Vagina (tissue), 2 donors: ENCODE data around the gene GNAQ. TPM values are rescaled to one million over a fixed set of nuclear protein-coding genes. Genes with fewer than 3 reads are reported as not detected.
"Not testable (repeated sequence)": the region's sequence is repeated elsewhere in the genome, so short reads cannot be mapped to it uniquely, and the experiment has no call there.

Experiments
- DNase-seq, 2 donors: peaks; one replicate each; pipeline ENCODE4 v3.0.0-alpha.2; 2017; ENCODE audit errors: extremely low spot score in 2 of 2
- H3K27ac ChIP-seq: fragments of 200-600 bp; sonication (generic); one replicate; pipeline ENCODE4 v1.5.1; 2019
- H3K27me3 ChIP-seq: fragments of 200-600 bp; sonication (generic); one replicate; pipeline ENCODE4 v1.5.1; 2019
- H3K36me3 ChIP-seq, 2 donors: fragments of 200-600 bp; sonication (generic); one replicate each; pipeline ENCODE4 v1.5.1; 2017 to 2019
- H3K4me1 ChIP-seq: fragments of 200-600 bp; sonication (generic); one replicate; pipeline ENCODE4 v1.5.1; 2019
- H3K4me3 ChIP-seq, 2 donors: fragments of 200-600 bp; sonication (generic); 1 replicate in 1 of 2; 2 replicates in 1 of 2; pipeline ENCODE4 v1.5.1; 2016 to 2019
- H3K9me3 ChIP-seq: fragments of 200-600 bp; sonication (generic); one replicate; pipeline ENCODE4 v1.5.1; 2019
- CTCF ChIP-seq, 3 experiments: fragments of 450-650 bp in 2 of 3; fragments of 200-600 bp in 1 of 3; sonication (generic) in 1 of 3; IDR thresholded peaks; one replicate each; pipeline ENCODE4 v1.5.1; 2017 to 2019; ENCODE audit warnings: antibody characterized with exemption in 3 of 3, mild to moderate bottlenecking in 2 of 3, moderate library complexity in 2 of 3
- POLR2A ChIP-seq, 2 donors: fragments of 450-650 bp; IDR thresholded peaks; one replicate each; pipeline ENCODE4 v1.6.1; 2017; ENCODE audit warnings: antibody characterized with exemption in 2 of 2, mild to moderate bottlenecking in 2 of 2, moderate library complexity in 2 of 2
- POLR2AphosphoS5 ChIP-seq, 2 donors: sonication (generic); formaldehyde crosslinking; IDR thresholded peaks; one replicate each; pipeline ENCODE4 v1.9.0; 2017; ENCODE audit warnings: antibody characterized with exemption in 2 of 2, mild to moderate bottlenecking in 2 of 2, low read depth in 1 of 2; ENCODE audit not compliant: insufficient read depth in 1 of 2
- intact Hi-C: fragments of 100-400 bp; cut with DNase I; formaldehyde crosslinking; loops from one replicate; pipeline ENCODE4 v1.15.1; 2023
- total RNA-seq: library from RNA; depleted of rRNA; stranded (reverse); fragments of >200 nt; gene quantifications from one replicate; pipeline ENCODE4 v1.2.3, GENCODE V29; 2016

The GNAQ gene
- total RNA-seq, 1 donor from 2014 or later = 31.9 TPM

- no peak overlapping the region for H3K27ac ChIP-seq
- TF ChIP-seq POLR2AphosphoS5 (IDR thresholded peaks at IDR 0.05; ENCODE audit: insufficient read depth in 1 of 2, low read depth in 1 of 2) = no peak
- no peak for TF ChIP-seq CTCF (IDR thresholded peaks at IDR 0.05)
- TF ChIP-seq POLR2A (IDR thresholded peaks at IDR 0.05) = no peak
- H3K27me3 ChIP-seq = no peaks in the 10 kb centered on the region
- H3K4me3 ChIP-seq = no peak overlapping the region
- peaks cover 0 to 13% of the 10 kb centered on the region in 2 donors for H3K36me3 ChIP-seq
- no peaks in the 10 kb centered on the region for H3K9me3 ChIP-seq
- intact Hi-C loops = no loop called here
- no peaks in the 10 kb centered on the region for H3K4me1 ChIP-seq
- DNase-seq = no peak
Observed at GRCh38 chr9:77729177-77729576, 302.4 kb downstream of the GNAQ start.

- Histone ChIP-seq H3K27ac (no peak overlapping the region), H3K27me3 (no peaks in the 10 kb centered on the region), H3K9me3 (no peaks in the 10 kb centered on the region), H3K4me1 (no peaks in the 10 kb centered on the region), H3K36me3 (peaks cover 0 to 13% of the 10 kb centered on the region in 2 donors), H3K4me3 (no peak overlapping the region)
- TF ChIP-seq POLR2A (IDR thresholded peaks at IDR 0.05) = no peak
- TF ChIP-seq POLR2AphosphoS5 (IDR thresholded peaks at IDR 0.05; ENCODE audit: insufficient read depth in 1 of 2, low read depth in 1 of 2) = no peak
- no peak for TF ChIP-seq CTCF (IDR thresholded peaks at IDR 0.05)
- intact Hi-C loops = no loop called here
- no peak for DNase-seq
Observed at GRCh38 chr9:77726814-77727213, 304.8 kb downstream of the GNAQ start.

GRCh38 chr9:77726289-77726688, 305.3 kb downstream of the GNAQ start:
- TF ChIP-seq POLR2A (IDR thresholded peaks at IDR 0.05) (no peak), POLR2AphosphoS5 (IDR thresholded peaks at IDR 0.05; ENCODE audit: insufficient read depth in 1 of 2, low read depth in 1 of 2) (no peak), CTCF (IDR thresholded peaks at IDR 0.05) (no peak)
- no peak for DNase-seq
- H3K9me3 ChIP-seq = no peaks in the 10 kb centered on the region
- H3K27me3 ChIP-seq = no peaks in the 10 kb centered on the region
- no peaks in the 10 kb centered on the region for H3K4me1 ChIP-seq
- intact Hi-C loops = no loop called here
- no peak overlapping the region for H3K27ac ChIP-seq
- peaks cover 0 to 13% of the 10 kb centered on the region in 2 donors for H3K36me3 ChIP-seq
- no peak overlapping the region for H3K4me3 ChIP-seq

GRCh38 chr9:77725820-77726219, 305.8 kb downstream of the GNAQ start:
- no peak overlapping the region for H3K27ac ChIP-seq
- H3K36me3 ChIP-seq = peaks cover 0 to 13% of the 10 kb centered on the region in 2 donors
- no peaks in the 10 kb centered on the region for H3K27me3 ChIP-seq
- TF ChIP-seq POLR2A (IDR thresholded peaks at IDR 0.05) (no peak), CTCF (IDR thresholded peaks at IDR 0.05) (no peak)
- H3K4me3 ChIP-seq = no peak overlapping the region
- no peak for DNase-seq
- no peaks in the 10 kb centered on the region for H3K4me1 ChIP-seq
- H3K9me3 ChIP-seq = no peaks in the 10 kb centered on the region
- intact Hi-C loops = no loop called here

GRCh38 chr9:77725046-77725694, 306.4 kb downstream of the GNAQ start:
- Histone ChIP-seq H3K4me1 (peaks cover 5% of the 10 kb centered on the region), H3K4me3 (no peak overlapping the region), H3K27me3 (no peaks in the 10 kb centered on the region), H3K9me3 (no peaks in the 10 kb centered on the region), H3K36me3 (peaks cover 0 to 13% of the 10 kb centered on the region in 2 donors), H3K27ac (no peak overlapping the region)
- DNase-seq = no peak
- intact Hi-C loops = no loop called here
- TF ChIP-seq CTCF (IDR thresholded peaks at IDR 0.05) = no peak
- TF ChIP-seq POLR2AphosphoS5 (IDR thresholded peaks at IDR 0.05; ENCODE audit: insufficient read depth in 1 of 2, low read depth in 1 of 2) = no peak
- no peak for TF ChIP-seq POLR2A (IDR thresholded peaks at IDR 0.05)

GRCh38 chr9:77721156-77721555, 310.5 kb downstream of the GNAQ start:
- H3K27me3 ChIP-seq, intact Hi-C loops, H3K36me3 ChIP-seq, H3K4me3 ChIP-seq, H3K9me3 ChIP-seq, H3K27ac ChIP-seq, DNase-seq: not testable (repeated sequence)
- peaks cover 15% of the 10 kb centered on the region for H3K4me1 ChIP-seq
